Measurements from ENCODE around the gene MAPK11. TPM values are rescaled to one million over a fixed set of nuclear protein-coding genes. Genes with fewer than 3 reads are reported as not detected.

The MAPK11 gene
- total RNA-seq, 1 donor from 2014 or later = 3.4 TPM

DNA sequence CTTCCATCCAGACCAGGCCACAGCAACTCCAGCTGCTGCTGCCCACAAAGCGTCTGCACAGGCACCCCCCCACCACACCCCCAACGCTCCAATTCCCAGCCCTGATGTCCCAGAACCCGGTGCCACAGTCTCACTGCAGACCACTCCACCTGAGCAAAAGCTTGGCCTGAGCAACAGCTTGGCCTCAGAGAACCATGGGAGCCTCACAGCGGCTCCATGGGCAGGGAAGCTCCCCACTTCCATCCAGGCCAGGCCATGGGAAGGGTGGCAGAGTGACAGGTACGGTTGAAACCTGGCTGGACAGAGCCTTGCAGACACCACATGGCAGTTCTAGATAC lies 24.1 kb upstream of the MAPK11 start:
- H3K4me3 ChIP-seq (ENCODE audit: low read depth, low read length) = no peak overlapping the region
- FAIRE-seq = no peak
- no peaks in the 10 kb centered on the region for H3K27me3 ChIP-seq (ENCODE audit: control insufficient read depth, insufficient read depth, low read length)
- no peak for DNase-seq (ENCODE audit: low read depth)
- H3K36me3 ChIP-seq (ENCODE audit: control insufficient read depth, insufficient read depth, low read length) = peaks cover 36% of the 10 kb centered on the region
- TF ChIP-seq, protein P1, sequence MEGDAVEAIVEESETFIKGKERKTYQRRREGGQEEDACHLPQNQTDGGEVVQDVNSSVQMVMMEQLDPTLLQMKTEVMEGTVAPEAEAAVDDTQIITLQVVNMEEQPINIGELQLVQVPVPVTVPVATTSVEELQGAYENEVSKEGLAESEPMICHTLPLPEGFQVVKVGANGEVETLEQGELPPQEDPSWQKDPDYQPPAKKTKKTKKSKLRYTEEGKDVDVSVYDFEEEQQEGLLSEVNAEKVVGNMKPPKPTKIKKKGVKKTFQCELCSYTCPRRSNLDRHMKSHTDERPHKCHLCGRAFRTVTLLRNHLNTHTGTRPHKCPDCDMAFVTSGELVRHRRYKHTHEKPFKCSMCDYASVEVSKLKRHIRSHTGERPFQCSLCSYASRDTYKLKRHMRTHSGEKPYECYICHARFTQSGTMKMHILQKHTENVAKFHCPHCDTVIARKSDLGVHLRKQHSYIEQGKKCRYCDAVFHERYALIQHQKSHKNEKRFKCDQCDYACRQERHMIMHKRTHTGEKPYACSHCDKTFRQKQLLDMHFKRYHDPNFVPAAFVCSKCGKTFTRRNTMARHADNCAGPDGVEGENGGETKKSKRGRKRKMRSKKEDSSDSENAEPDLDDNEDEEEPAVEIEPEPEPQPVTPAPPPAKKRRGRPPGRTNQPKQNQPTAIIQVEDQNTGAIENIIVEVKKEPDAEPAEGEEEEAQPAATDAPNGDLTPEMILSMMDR (IDR thresholded peaks at IDR 0.05; ENCODE audit: insufficient read depth, low read length, severe bottlenecking) = no peak

DNA sequence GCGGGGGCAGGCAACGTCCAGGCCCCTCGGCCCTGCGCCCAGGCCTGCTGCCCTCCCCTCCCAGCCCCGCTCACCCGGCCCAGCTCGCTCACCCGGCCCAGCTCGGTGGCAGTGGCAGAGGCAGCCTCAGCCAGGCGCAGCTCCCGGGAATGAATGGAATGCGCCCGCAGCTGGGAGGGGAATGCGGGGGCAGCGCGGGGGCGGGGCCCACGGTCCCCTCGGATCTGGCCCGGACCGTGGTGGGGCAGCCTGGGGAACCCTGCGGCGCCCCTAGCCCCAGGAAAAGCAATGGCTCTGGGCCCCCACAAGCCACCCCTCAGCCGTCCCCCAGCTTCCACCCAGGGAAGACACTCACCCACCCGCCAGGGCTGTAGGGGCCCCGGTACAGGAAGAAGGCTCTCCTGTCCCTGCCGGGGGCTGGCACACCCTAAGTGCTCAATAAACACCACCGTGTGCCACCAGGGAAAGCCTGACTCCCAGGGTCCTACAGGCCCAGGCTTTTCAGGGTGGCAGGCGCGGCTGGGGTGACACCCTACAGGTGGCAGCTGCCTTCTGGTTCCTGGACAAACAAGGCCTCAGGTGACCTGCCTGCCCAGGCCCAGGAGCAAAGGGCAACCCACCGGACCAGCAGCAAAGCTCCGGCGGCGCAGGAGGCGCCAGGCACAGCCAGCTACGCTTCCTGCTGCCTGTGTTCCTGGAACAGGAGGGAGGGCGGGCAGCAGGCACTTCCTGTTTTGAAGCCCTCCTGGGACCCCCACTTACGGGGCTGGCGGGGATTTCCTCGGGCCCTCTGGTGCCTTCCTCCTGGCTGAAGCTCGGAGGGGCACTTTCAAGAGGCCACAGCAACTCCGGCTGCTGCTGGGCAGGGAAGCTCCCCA lies 23.5 kb upstream of the MAPK11 start:
- TF ChIP-seq, protein P1 (IDR thresholded peaks at IDR 0.05; ENCODE audit: insufficient read depth, low read length, severe bottlenecking) = no peak
- peaks cover 41% of the 10 kb centered on the region for H3K36me3 ChIP-seq (ENCODE audit: control insufficient read depth, insufficient read depth, low read length)
- no peaks in the 10 kb centered on the region for H3K27me3 ChIP-seq (ENCODE audit: control insufficient read depth, insufficient read depth, low read length)
- peak; percentile 33 for DNase-seq (ENCODE audit: low read depth)
- peak overlapping the region; percentile 21 for H3K4me3 ChIP-seq (ENCODE audit: low read depth, low read length)
- no peak for FAIRE-seq

DNA sequence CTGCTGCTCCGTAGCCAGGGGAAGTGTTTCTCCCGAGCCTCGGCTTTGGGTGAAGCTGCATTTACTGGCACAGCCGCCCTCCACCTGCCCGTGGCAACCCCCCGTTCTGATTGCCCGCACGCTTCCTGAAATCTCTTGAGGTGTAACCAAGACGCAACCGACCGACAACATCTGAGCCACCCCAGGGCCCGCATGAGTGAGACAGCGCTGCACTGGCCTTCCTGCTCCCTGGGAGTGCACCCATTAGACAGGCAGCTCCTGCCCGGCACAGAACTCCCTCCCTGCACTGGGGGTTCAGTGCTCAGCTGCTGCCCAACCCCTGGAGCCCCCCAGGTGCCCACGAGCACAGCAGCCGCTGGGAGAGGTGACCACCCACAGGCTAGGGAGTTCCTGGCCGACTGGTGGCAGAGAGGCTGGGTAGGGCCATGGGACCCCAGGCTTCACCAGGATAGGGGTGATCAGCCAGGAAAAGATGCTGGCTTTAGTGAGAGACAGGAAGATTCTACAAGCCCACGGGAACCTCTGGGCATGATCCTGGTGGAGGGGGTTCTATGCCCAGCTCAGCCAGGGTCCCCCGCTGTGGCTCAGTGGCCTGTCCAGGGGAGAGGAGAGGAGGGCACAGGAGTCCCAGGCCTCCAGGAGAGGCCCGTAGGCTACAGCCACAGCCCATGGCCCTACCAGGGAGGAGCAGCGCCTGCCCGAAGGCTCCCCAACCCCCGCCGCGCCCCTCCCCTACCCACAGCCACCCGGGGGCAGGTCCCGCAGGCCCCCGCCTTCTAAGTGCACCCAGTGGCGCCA lies 22.7 kb upstream of the MAPK11 start:
- TF ChIP-seq, protein P1 (IDR thresholded peaks at IDR 0.05; ENCODE audit: insufficient read depth, low read length, severe bottlenecking) = no peak
- FAIRE-seq (no peak), DNase-seq (ENCODE audit: low read depth) (no peak)
- Histone ChIP-seq H3K36me3 (ENCODE audit: control insufficient read depth, insufficient read depth, low read length) (peaks cover 47% of the 10 kb centered on the region), H3K4me3 (ENCODE audit: low read depth, low read length) (peak overlapping the region; percentile 21), H3K27me3 (ENCODE audit: control insufficient read depth, insufficient read depth, low read length) (no peaks in the 10 kb centered on the region)

DNA sequence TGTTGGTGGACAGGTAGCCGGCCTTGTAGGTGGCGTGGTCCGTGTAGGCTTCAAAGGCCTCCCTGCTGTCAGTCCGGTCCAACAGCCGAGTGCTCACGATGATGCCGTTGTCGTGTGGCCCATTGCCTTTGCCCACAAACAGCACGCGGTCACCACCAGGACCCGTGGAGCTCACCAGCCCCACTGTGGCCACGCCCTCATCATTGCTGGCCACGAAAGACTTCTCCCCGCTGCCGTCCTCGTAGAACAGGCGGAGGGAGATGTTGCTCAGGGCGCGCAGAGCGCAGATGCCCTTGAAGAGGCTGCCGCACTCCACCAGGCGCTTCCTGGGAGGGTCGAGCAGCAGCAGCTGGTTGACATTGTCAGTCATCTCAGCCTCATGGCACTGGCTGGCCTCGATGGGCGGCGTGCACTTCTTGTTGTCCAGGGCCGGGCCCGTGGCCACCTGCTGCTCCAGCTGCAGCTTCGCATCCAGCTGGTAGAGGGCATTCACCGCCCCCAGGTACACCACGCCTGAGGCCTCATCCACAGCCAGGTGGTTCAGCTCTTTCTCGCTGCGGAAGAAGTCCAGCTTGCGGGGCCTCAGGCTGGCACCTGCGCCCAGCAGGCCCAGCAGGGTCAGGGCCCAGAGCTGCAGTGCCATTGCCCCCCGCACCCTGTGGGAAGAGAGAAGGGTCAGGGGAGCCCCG lies 19.9 kb upstream of the MAPK11 start:
- FAIRE-seq = no peak
- Histone ChIP-seq H3K36me3 (ENCODE audit: control insufficient read depth, insufficient read depth, low read length) (peaks cover 56% of the 10 kb centered on the region), H3K27me3 (ENCODE audit: control insufficient read depth, insufficient read depth, low read length) (no peaks in the 10 kb centered on the region), H3K4me3 (ENCODE audit: low read depth, low read length) (no peak overlapping the region)
- TF ChIP-seq, protein P1 (IDR thresholded peaks at IDR 0.05; ENCODE audit: insufficient read depth, low read length, severe bottlenecking) = no peak
- DNase-seq (ENCODE audit: low read depth) = no peak

DNA sequence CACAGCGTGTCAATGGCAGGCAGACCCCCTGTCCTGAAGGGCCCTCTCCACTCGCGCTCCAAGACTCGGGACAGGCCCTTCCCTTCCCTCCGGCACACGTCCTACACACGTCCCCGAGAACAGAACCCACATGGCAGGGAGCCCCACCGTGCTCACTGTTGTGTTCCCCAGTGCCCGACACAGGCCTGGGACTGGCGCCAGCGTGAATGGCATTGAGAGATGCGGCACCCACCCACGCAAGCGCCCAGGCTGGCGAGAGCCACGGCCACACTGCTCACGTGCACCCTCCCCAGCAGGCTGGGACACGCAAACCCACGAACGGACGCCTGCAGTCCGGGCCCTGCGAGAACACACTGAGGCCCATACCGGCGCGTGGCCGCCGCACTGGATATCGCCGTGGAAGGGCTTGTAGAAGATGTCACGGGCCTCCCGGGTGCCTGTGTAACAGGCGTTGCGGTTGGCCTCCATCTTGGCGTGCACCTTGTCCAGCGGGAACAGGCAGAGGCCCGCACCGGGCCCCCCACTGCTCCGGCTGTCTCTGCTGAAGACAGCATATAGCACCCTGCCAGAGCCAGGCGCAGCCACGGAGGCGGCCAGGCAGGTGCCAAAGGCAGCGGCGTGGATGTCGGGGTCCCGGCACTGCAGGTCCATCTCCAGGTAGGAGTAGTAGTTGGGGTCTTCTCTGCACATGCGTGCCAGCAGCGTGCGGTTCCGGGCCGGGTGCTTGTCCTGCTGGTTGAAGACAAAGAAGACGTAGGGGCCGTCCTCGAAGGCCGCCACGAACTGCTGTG lies 19.2 kb upstream of the MAPK11 start:
- H3K27me3 ChIP-seq (ENCODE audit: control insufficient read depth, insufficient read depth, low read length) = no peaks in the 10 kb centered on the region
- FAIRE-seq (no peak), DNase-seq (ENCODE audit: low read depth) (no peak)
- H3K36me3 ChIP-seq (ENCODE audit: control insufficient read depth, insufficient read depth, low read length) = peaks cover 59% of the 10 kb centered on the region
- H3K4me3 ChIP-seq (ENCODE audit: low read depth, low read length) = no peak overlapping the region
- TF ChIP-seq, protein P1 (IDR thresholded peaks at IDR 0.05; ENCODE audit: insufficient read depth, low read length, severe bottlenecking) = no peak

Measured in bronchial epithelial cell (primary cell).